NT2/D1 (cell line): ENCODE measurements around the gene CHRNG.

ENCODE experiments used
- SUZ12 ChIP-seq: IDR thresholded peaks from 2 replicates; pipeline ENCODE4 v1.6.1; 2011; ENCODE audit not compliant: insufficient read length, insufficient read depth; ENCODE audit errors: extremely low read depth
- YY1 ChIP-seq: IDR thresholded peaks from 2 replicates; pipeline ENCODE4 v1.6.1; 2011; ENCODE audit not compliant: insufficient read length, insufficient read depth
- ZNF274 ChIP-seq: IDR thresholded peaks from 2 replicates; pipeline ENCODE4 v1.6.1; 2011; ENCODE audit warnings: mild to moderate bottlenecking, low read depth, low read length

GRCh38 chr2:232506709-232507108 lies 32.8 kb upstream of the CHRNG start:
- TF ChIP-seq ZNF274 (no peak), YY1 (no peak), SUZ12 (no peak)
